ENCODE results near the gene WFIKKN1.

- TF ChIP-seq, protein P1, sequence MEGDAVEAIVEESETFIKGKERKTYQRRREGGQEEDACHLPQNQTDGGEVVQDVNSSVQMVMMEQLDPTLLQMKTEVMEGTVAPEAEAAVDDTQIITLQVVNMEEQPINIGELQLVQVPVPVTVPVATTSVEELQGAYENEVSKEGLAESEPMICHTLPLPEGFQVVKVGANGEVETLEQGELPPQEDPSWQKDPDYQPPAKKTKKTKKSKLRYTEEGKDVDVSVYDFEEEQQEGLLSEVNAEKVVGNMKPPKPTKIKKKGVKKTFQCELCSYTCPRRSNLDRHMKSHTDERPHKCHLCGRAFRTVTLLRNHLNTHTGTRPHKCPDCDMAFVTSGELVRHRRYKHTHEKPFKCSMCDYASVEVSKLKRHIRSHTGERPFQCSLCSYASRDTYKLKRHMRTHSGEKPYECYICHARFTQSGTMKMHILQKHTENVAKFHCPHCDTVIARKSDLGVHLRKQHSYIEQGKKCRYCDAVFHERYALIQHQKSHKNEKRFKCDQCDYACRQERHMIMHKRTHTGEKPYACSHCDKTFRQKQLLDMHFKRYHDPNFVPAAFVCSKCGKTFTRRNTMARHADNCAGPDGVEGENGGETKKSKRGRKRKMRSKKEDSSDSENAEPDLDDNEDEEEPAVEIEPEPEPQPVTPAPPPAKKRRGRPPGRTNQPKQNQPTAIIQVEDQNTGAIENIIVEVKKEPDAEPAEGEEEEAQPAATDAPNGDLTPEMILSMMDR (IDR thresholded peaks at IDR 0.05), result no peak
- TF ChIP-seq EZH2 (IDR thresholded peaks at IDR 0.05; ENCODE audit: borderline replicate concordance, insufficient read depth, low read depth, low read length, poor library complexity, severe bottlenecking), result no peak
Observed at GRCh38 chr16:683396-684070, 52.7 kb downstream of the WFIKKN1 start.

Measured in B cell (primary cell).